COLO668 (cell line): Measurements from ENCODE around the gene SLC5A4.

ENCODE experiments used
- DNase-seq: peaks from one replicate; lab custom pipeline; 2025; ENCODE audit not compliant: unreplicated experiment; lab: John Stamatoyannopoulos, UW

The SLC5A4 gene

GRCh38 chr22:32233091-32233490 lies 22.1 kb downstream of the SLC5A4 start:
- DNase-seq = no peak

GRCh38 chr22:32232191-32232830 lies 22.8 kb downstream of the SLC5A4 start:
- no peak for DNase-seq

GRCh38 chr22:32226326-32227104 lies 28.6 kb downstream of the SLC5A4 start:
- DNase-seq = no peak

- DNase-seq = no peak
Observed at GRCh38 chr22:32222991-32223390, 32.2 kb downstream of the SLC5A4 start.

GRCh38 chr22:32219026-32219425 lies 36.1 kb downstream of the SLC5A4 start:
- DNase-seq = no peak

- no peak for DNase-seq
Observed at GRCh38 chr22:32218470-32218869, 36.7 kb downstream of the SLC5A4 start.

- DNase-seq = no peak
Observed at GRCh38 chr22:32217465-32217864, 37.7 kb downstream of the SLC5A4 start.

- no peak for DNase-seq
Observed at GRCh38 chr22:32216911-32217310, 38.2 kb downstream of the SLC5A4 start.

- DNase-seq = no peak
Observed at GRCh38 chr22:32211011-32211410, 44.1 kb downstream of the SLC5A4 start.

- no peak for DNase-seq
Observed at GRCh38 chr22:32208681-32209080, 46.5 kb downstream of the SLC5A4 start.

GRCh38 chr22:32207971-32208480 lies 47.1 kb downstream of the SLC5A4 start:
- no peak for DNase-seq

- DNase-seq = peak; percentile 53
Observed at GRCh38 chr22:32206774-32207758, 48.1 kb downstream of the SLC5A4 start.

- DNase-seq = peak; percentile 25
Observed at GRCh38 chr22:32205974-32206773, 49.0 kb downstream of the SLC5A4 start.

GRCh38 chr22:32204856-32205722 lies 50.1 kb downstream of the SLC5A4 start, which contains the start of gene RFPL2:
RFPL2 (minus strand) TSS chr22:32205073; CDS start chr22:32202451, 2,622 bp downstream.
- DNase-seq = peak; percentile 88

- peak; percentile 77 for DNase-seq
Observed at GRCh38 chr22:32204040-32204855, 50.9 kb downstream of the SLC5A4 start.

- DNase-seq = peak; percentile 46
Observed at GRCh38 chr22:32203181-32204039, 51.7 kb downstream of the SLC5A4 start.

GRCh38 chr22:32202539-32203180 lies 52.5 kb downstream of the SLC5A4 start:
- DNase-seq = peak; percentile 85
